SU-DHL-6 (cell line): ENCODE data around the gene RPS14.

Source experiments
- H2AFZ ChIP-seq: fragments of 200-600 bp; sonication (generic); 2 replicates; pipeline ENCODE4 v1.6.1; 2014; ENCODE audit warnings: low read depth, mild to moderate bottlenecking, moderate library complexity, mixed read lengths, antibody characterized with exemption, low read length; ENCODE audit not compliant: severe bottlenecking
- H3F3A ChIP-seq: fragments of 200-600 bp; shearing (Covaris generic); 2 replicates; pipeline ENCODE4 v1.6.0; 2016; ENCODE audit warnings: antibody characterized with exemption, mild to moderate bottlenecking; ENCODE audit not compliant: insufficient read depth
- H3K27ac ChIP-seq: fragments of 200-600 bp; sonication (generic); 2 replicates; pipeline ENCODE4 v1.5.1; 2016; ENCODE audit warnings: low read depth, mild to moderate bottlenecking, low read length, moderate library complexity, mixed read lengths
- H3K27me3 ChIP-seq: fragments of 200-600 bp; sonication (generic), shearing (Covaris generic); 2 replicates; pipeline ENCODE4 v1.6.0; 2014; ENCODE audit warnings: mild to moderate bottlenecking, low read length
- H3K36me3 ChIP-seq: fragments of 200-600 bp; sonication (generic); 2 replicates; pipeline ENCODE4 v1.6.1; 2014; ENCODE audit warnings: mild to moderate bottlenecking, low read length, mixed read lengths
- H3K4me2 ChIP-seq: fragments of 300-600, 200-600 bp; shearing (Covaris generic), sonication (generic); 2 replicates; pipeline ENCODE4 v1.6.0; 2014; ENCODE audit warnings: low read length, low read depth, mild to moderate bottlenecking; ENCODE audit not compliant: poor library complexity, severe bottlenecking
- H3K4me3 ChIP-seq: fragments of 200-600 bp; sonication (generic); 2 replicates; pipeline ENCODE4 v1.5.1; 2014; ENCODE audit warnings: antibody characterized with exemption, low read length, mild to moderate bottlenecking, mixed read lengths; ENCODE audit not compliant: insufficient read depth, poor library complexity, severe bottlenecking
- H3K79me2 ChIP-seq: fragments of 200-600 bp; sonication (generic); 2 replicates; pipeline ENCODE4 v1.6.1; 2014; ENCODE audit warnings: mild to moderate bottlenecking, low read length, moderate library complexity; ENCODE audit not compliant: insufficient read depth
- H3K9ac ChIP-seq: fragments of 200-600 bp; sonication (generic); 2 replicates; pipeline ENCODE4 v1.7.0; 2014; ENCODE audit warnings: mild to moderate bottlenecking, low read length
- H3K9me2 ChIP-seq: fragments of 200-600 bp; sonication (generic); replicated peaks from 2 replicates; pipeline ENCODE4 v1.6.1; 2014; ENCODE audit warnings: low read length; ENCODE audit not compliant: insufficient read depth
- H3K9me3 ChIP-seq: fragments of 200-600 bp; sonication (generic); 2 replicates; pipeline ENCODE4 v1.6.1; 2014; ENCODE audit warnings: low read length, mixed read lengths; ENCODE audit not compliant: insufficient read depth
- H4K20me1 ChIP-seq: fragments of 200-600 bp; sonication (generic); 2 replicates; pipeline ENCODE4 v1.6.1; 2014; ENCODE audit warnings: low read depth, mild to moderate bottlenecking, antibody characterized with exemption, low read length, moderate library complexity, mixed read lengths
- CTCF ChIP-seq: fragments of 200-600 bp; sonication (generic); IDR thresholded peaks from one replicate; pipeline ENCODE4 v1.5.1; 2017; ENCODE audit warnings: antibody characterized with exemption, mild to moderate bottlenecking, low read length, moderate library complexity; ENCODE audit not compliant: insufficient read depth, poor library complexity, severe bottlenecking
- EZH2phosphoT487 ChIP-seq: fragments of 200-600 bp; sonication (generic), shearing (Covaris generic); conservative IDR thresholded peaks from 2 replicates; pipeline ENCODE4 v1.6.1; 2018; ENCODE audit warnings: mild to moderate bottlenecking, antibody characterized with exemption, low read length, moderate library complexity, mixed read lengths

Gene RPS14

DNA sequence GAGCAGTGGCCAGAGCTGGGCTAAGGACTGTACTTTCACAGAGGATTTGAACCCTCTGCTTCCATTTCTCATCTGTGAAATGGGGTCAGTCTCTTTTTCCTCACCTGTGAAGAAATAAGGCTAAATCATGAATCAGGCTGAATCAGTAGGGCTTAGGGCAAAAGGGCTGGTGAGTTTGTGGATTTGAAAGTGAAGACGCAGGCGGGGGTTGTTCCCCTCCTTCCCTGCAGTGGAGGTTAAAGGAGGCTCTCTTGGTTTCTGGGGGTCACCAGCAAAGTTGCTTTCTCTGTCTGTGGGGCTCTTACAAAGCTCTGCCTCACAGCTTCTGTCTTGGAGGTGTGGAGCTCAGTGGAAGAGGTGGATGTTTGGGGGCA, 40.7 kb upstream of the RPS14 start:
- TF ChIP-seq EZH2phosphoT487 (no peak), CTCF (no peak)
- Histone ChIP-seq H3K79me2 (no peaks in the 10 kb centered on the region), H3K9ac (no peak overlapping the region), H3K36me3 (no peaks in the 10 kb centered on the region), H3K27ac (no peak overlapping the region), H3K9me2 (no peaks in the 10 kb centered on the region), H2AFZ (no peak overlapping the region), H3K9me3 (no peaks in the 10 kb centered on the region), H3K27me3 (no peaks in the 10 kb centered on the region), H3F3A (no peaks in the 10 kb centered on the region), H3K4me2 (no peak overlapping the region), H4K20me1 (no peaks in the 10 kb centered on the region), H3K4me3 (no peak overlapping the region)

DNA sequence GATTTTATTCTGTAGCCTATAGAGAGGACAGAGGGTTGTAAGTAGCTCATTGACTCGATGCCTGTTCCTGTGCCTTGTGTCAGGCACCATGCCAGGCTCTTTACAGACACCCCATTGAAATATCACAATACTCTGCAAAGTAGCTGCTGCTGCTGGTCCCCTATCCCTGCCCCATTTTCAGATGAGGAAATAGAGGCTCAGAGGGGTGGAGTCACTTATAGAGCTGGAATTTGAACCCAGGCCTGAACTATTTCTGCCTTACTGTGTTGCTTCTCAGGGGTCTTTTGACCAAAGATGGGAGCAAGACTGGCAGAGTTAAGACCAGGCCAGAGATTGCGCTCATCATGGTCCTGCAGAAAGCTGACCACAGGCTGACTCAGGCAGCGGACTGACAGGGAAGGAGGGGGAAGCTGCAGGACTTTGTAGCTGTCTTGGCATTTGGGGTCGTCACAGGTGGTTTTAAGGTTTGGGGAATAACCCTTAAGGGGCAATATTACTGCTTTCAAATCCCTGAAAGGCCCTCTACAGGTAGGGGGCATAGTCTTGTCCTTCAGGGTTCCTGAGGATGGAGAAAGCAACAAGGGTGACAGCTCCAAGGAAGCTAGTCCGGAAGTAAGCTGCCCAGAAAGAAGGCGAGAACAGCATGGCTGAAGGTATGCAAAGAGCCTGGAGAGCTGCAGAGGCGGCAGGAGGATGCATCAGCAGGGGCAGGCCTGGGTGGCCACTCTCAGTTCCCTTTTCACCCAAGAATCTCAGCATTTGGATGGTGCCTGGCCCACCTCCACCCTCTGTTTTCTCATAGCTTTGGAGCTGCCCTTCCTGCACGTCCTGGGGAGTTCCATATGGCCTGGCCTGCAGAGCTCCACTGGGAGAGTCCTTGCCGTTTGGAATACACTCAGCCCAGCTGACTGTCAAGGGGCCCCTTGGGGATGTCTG, 40.1 kb upstream of the RPS14 start:
- no peaks in the 10 kb centered on the region for H3K36me3 ChIP-seq
- H3F3A ChIP-seq = no peaks in the 10 kb centered on the region
- no peak overlapping the region for H3K27ac ChIP-seq
- H2AFZ ChIP-seq = no peak overlapping the region
- no peak overlapping the region for H3K4me3 ChIP-seq
- H3K9ac ChIP-seq = no peak overlapping the region
- TF ChIP-seq EZH2phosphoT487 = no peak
- TF ChIP-seq CTCF = no peak
- no peaks in the 10 kb centered on the region for H4K20me1 ChIP-seq
- no peaks in the 10 kb centered on the region for H3K79me2 ChIP-seq
- no peaks in the 10 kb centered on the region for H3K9me2 ChIP-seq
- H3K4me2 ChIP-seq = no peak overlapping the region
- H3K9me3 ChIP-seq = no peaks in the 10 kb centered on the region
- H3K27me3 ChIP-seq = no peaks in the 10 kb centered on the region

DNA sequence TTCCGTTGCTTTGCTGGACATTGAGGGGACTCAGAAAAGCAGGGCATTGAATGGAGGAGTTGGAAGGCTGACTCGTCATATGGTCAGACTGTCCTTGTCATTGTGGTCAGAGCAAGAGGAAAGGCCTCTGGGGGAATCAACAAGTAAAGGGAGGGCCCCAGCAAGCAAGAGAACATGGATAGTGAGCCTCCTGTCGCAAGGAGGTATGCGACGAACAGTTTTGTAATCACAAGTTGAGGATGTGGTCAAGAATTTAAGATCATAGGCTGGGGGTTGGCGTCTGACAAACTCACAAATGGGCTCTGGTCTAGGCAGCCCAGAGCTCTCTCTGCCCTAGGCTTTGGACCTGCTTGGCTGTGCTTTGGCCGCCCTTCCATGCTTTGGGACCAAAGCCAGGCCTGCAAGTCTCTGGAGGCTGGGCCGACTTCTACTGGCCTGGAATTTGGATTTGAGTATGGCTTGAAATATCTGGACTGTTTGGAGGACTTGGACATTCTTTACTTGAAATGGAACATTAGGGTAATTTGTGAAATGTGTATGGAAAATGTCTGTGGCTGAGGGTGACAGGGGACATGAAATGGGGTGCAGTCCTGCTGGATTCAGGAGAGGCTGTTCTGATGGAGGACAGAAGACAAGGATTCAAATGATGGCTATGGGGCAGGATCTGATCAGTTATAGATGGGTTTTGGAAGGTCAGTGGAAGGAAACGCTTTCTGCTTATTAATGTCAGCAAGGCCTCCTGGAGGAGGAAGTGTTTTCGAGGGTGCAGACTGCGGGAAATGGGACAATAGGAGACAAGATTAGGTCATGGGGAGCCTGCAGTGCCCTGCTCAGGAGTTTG, 39.2 kb upstream of the RPS14 start:
- TF ChIP-seq CTCF (no peak), EZH2phosphoT487 (no peak)
- Histone ChIP-seq H2AFZ (no peak overlapping the region), H3K36me3 (no peaks in the 10 kb centered on the region), H3K27ac (no peak overlapping the region), H3K9me2 (no peaks in the 10 kb centered on the region), H3K79me2 (no peaks in the 10 kb centered on the region), H3F3A (no peaks in the 10 kb centered on the region), H3K4me2 (no peak overlapping the region), H4K20me1 (no peaks in the 10 kb centered on the region), H3K27me3 (no peaks in the 10 kb centered on the region), H3K9me3 (no peaks in the 10 kb centered on the region), H3K9ac (no peak overlapping the region), H3K4me3 (no peak overlapping the region)
